GM06990 (cell line): ENCODE results near the gene POFUT1.

Source experiments
- DNase-seq: peaks from one replicate; pipeline ENCODE4 v3.0.0-alpha.2; 2011; ENCODE audit not compliant: insufficient read length; ENCODE audit errors: extremely low read depth
- H3K27me3 ChIP-seq: replicated peaks from 2 replicates; pipeline ENCODE4 v1.6.0; 2011; ENCODE audit warnings: low read length; ENCODE audit not compliant: control insufficient read depth, insufficient read depth
- H3K36me3 ChIP-seq: 2 replicates; pipeline ENCODE4 v1.5.1; 2011; ENCODE audit warnings: low read length; ENCODE audit not compliant: control insufficient read depth, insufficient read depth
- H3K4me3 ChIP-seq: replicated peaks from 2 replicates; pipeline ENCODE4 v1.5.1; 2011; ENCODE audit warnings: low read depth, mild to moderate bottlenecking, control low read depth, low read length
- TF ChIP-seq, protein P1 (sequence below): IDR thresholded peaks from 2 replicates; pipeline ENCODE4 v1.5.1; 2011; ENCODE audit warnings: low read length, control low read depth, mild to moderate bottlenecking, inconsistent platforms; ENCODE audit not compliant: insufficient read depth, poor library complexity, severe bottlenecking

POFUT1 gene

DNA sequence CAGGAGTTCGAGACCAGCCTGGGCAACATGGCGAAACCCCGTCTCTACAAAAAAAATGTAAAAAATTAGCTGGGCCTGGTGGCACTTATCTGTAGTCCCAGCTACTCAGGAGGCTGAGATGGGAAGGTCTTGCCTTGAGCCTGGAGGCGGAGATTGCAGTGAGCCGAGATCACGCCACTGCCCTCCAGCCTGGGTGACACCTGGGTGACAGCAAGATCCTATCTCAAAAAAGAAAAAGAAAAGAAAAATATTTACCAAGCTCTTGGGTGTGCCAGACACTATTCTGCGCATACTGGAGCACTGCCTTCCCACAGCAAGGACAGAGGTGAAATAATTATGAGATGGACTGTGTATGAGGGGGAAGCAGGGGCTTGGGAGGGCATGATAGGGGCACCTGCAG is 19.6 kb downstream of the POFUT1 start:
- no peak for DNase-seq
- peaks cover 24% of the 10 kb centered on the region for H3K36me3 ChIP-seq
- TF ChIP-seq, protein P1, sequence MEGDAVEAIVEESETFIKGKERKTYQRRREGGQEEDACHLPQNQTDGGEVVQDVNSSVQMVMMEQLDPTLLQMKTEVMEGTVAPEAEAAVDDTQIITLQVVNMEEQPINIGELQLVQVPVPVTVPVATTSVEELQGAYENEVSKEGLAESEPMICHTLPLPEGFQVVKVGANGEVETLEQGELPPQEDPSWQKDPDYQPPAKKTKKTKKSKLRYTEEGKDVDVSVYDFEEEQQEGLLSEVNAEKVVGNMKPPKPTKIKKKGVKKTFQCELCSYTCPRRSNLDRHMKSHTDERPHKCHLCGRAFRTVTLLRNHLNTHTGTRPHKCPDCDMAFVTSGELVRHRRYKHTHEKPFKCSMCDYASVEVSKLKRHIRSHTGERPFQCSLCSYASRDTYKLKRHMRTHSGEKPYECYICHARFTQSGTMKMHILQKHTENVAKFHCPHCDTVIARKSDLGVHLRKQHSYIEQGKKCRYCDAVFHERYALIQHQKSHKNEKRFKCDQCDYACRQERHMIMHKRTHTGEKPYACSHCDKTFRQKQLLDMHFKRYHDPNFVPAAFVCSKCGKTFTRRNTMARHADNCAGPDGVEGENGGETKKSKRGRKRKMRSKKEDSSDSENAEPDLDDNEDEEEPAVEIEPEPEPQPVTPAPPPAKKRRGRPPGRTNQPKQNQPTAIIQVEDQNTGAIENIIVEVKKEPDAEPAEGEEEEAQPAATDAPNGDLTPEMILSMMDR, result no peak
- no peak overlapping the region for H3K4me3 ChIP-seq
- H3K27me3 ChIP-seq, result no peaks in the 10 kb centered on the region

DNA sequence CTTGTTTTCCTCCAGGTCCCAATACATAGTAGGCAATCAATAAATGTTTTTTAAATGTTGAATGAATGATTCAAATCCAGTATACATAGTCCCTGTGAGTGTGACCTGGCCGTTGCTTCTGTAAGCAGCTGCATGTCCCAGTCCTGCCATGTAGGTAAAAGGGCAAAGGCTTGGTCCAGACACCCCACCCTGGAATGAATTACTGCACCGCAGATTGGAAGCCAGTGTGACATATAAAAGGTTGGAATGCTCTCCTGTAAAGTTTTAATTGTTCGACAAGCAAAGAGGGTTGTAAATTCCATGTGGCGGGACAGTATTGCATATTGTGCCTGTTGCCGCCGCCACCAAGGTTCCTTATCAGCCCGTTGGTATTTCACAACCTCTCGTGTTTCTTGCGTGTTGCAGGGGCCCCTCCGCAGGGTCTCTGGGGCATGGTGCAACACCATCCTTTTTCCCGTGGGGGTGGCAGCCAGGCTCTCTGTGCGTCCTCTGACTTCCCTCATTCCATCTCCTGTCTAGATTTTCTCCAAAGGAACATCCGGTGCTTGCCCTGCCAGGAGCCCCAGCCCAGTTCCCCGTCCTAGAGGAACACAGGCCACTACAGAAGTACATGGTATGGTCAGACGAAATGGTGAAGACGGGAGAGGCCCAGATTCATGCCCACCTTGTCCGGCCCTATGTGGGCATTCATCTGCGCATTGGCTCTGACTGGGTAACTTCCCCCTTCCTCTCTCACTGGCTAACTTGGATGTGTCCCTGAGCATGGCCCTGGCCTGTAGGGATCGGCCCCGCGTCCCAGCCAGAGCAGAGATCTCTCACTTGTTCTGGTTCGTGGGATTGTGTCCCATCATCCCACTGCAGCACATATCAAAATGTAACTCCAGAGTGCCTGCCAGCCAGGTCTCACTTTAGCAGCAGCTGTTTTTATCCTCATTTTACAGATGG is 20.3 kb downstream of the POFUT1 start:
- peaks cover 25% of the 10 kb centered on the region for H3K36me3 ChIP-seq
- no peak for DNase-seq
- TF ChIP-seq, protein P1, result no peak
- no peak overlapping the region for H3K4me3 ChIP-seq
- no peaks in the 10 kb centered on the region for H3K27me3 ChIP-seq

DNA sequence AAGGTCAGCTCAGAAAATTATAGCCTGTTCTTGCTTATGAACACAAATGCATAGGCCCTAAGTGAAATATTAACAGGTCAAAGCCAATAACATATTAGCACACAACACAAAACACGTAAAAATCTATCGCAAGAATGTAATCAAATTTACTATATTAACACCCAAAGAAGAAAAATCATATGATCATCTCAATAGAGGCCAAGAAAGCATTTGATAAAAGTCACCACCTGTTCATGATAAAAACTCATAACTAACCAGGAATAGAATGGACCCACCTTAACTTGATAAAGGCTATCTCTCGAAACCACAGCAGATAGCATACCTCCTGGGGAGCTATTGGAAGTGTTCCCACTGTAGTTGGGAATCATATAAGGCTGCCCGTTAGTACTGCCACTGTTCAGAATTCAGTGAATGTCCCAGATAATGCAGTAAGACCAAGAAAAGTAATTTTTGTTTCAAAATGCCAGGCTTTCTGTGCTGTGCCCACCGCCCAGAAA is 21.6 kb downstream of the POFUT1 start:
- H3K36me3 ChIP-seq, result peaks cover 28% of the 10 kb centered on the region

DNA sequence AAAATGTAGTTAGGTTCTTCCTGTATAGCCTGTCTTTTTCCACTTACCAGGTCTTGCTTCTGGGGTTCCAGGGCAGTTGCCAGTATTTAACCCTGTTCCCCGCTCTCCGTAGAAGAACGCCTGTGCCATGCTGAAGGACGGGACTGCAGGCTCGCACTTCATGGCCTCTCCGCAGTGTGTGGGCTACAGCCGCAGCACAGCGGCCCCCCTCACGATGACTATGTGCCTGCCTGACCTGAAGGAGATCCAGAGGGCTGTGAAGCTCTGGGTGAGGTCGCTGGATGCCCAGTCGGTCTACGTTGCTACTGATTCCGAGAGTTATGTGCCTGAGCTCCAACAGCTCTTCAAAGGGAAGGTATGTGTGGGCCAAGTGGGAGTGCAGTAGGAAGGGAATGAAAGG is 23.0 kb downstream of the POFUT1 start:
- Histone ChIP-seq H3K4me3 (no peak overlapping the region), H3K36me3 (peaks cover 37% of the 10 kb centered on the region), H3K27me3 (no peaks in the 10 kb centered on the region)
- no peak for DNase-seq
- TF ChIP-seq, protein P1, result no peak

More for the DNA sequence above, 21.6 kb downstream of the POFUT1 start:
- DNase-seq, result no peak
- Histone ChIP-seq H3K27me3 (no peaks in the 10 kb centered on the region), H3K4me3 (no peak overlapping the region)
- TF ChIP-seq, protein P1, result no peak

DNA sequence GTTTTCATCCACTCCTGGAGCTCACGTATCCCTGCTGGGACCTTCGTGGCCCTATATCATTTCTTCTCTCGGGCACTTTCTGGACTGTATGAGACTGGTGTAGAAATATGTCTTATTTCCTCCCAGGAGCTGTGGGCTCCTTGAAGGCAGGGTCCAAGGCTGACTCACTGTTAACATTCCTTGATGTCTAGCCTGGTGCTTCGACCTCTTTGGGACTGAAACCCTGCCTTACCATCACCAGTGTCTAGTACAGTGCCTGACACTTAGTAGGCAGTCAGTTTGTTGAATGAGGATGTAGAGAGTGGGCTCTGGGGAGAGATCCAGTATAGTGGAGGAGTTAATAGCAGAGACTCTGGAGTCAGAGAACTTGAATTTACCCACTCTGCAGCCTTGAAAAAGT is 23.6 kb downstream of the POFUT1 start:
- Histone ChIP-seq H3K36me3 (peaks cover 40% of the 10 kb centered on the region), H3K27me3 (no peaks in the 10 kb centered on the region), H3K4me3 (no peak overlapping the region)
- DNase-seq, result no peak
- TF ChIP-seq, protein P1, result no peak
